Vagina (tissue), 2 donors: ENCODE results near the gene ARAP1. TPM values are rescaled to one million over a fixed set of nuclear protein-coding genes. Genes with fewer than 3 reads are reported as not detected.
A peak's percentile ranks its signal among the peaks of the same experiment; 100 is the strongest.

Source experiments
- DNase-seq, 2 donors: peaks; one replicate each; pipeline ENCODE4 v3.0.0-alpha.2; 2017; ENCODE audit errors: extremely low spot score in 2 of 2
- H3K27ac ChIP-seq: fragments of 200-600 bp; sonication (generic); one replicate; pipeline ENCODE4 v1.5.1; 2019
- H3K27me3 ChIP-seq: fragments of 200-600 bp; sonication (generic); one replicate; pipeline ENCODE4 v1.5.1; 2019
- H3K36me3 ChIP-seq, 2 donors: fragments of 200-600 bp; sonication (generic); one replicate each; pipeline ENCODE4 v1.5.1; 2017 to 2019
- H3K4me1 ChIP-seq: fragments of 200-600 bp; sonication (generic); one replicate; pipeline ENCODE4 v1.5.1; 2019
- H3K4me3 ChIP-seq, 2 donors: fragments of 200-600 bp; sonication (generic); 1 replicate in 1 of 2; 2 replicates in 1 of 2; pipeline ENCODE4 v1.5.1; 2016 to 2019
- H3K9me3 ChIP-seq: fragments of 200-600 bp; sonication (generic); one replicate; pipeline ENCODE4 v1.5.1; 2019
- CTCF ChIP-seq, 3 experiments: fragments of 450-650 bp in 2 of 3; fragments of 200-600 bp in 1 of 3; sonication (generic) in 1 of 3; IDR thresholded peaks; one replicate each; pipeline ENCODE4 v1.5.1; 2017 to 2019; ENCODE audit warnings: antibody characterized with exemption in 3 of 3, mild to moderate bottlenecking in 2 of 3, moderate library complexity in 2 of 3
- POLR2A ChIP-seq, 2 donors: fragments of 450-650 bp; IDR thresholded peaks; one replicate each; pipeline ENCODE4 v1.6.1; 2017; ENCODE audit warnings: antibody characterized with exemption in 2 of 2, mild to moderate bottlenecking in 2 of 2, moderate library complexity in 2 of 2
- POLR2AphosphoS5 ChIP-seq, 2 donors: sonication (generic); formaldehyde crosslinking; IDR thresholded peaks; one replicate each; pipeline ENCODE4 v1.9.0; 2017; ENCODE audit warnings: antibody characterized with exemption in 2 of 2, mild to moderate bottlenecking in 2 of 2, low read depth in 1 of 2; ENCODE audit not compliant: insufficient read depth in 1 of 2
- intact Hi-C: fragments of 100-400 bp; cut with DNase I; formaldehyde crosslinking; loops from one replicate; pipeline ENCODE4 v1.15.1; 2023
- total RNA-seq: library from RNA; depleted of rRNA; stranded (reverse); fragments of >200 nt; gene quantifications from one replicate; pipeline ENCODE4 v1.2.3, GENCODE V29; 2016

Gene ARAP1
- total RNA-seq, 1 donor from 2014 or later, result 59.2 TPM

GRCh38 chr11:72696866-72697700 is 55.1 kb downstream of the ARAP1 start:
- DNase-seq, result no peak
- H3K36me3 ChIP-seq, result peaks cover 4 to 90% of the 10 kb centered on the region in 2 donors
- H3K4me1 ChIP-seq, result peaks cover 12% of the 10 kb centered on the region
- intact Hi-C loops, result no loop called here
- H3K9me3 ChIP-seq, result no peaks in the 10 kb centered on the region
- TF ChIP-seq POLR2A (IDR thresholded peaks at IDR 0.05) (no peak), POLR2AphosphoS5 (IDR thresholded peaks at IDR 0.05; ENCODE audit: insufficient read depth in 1 of 2, low read depth in 1 of 2) (no peak), CTCF (IDR thresholded peaks at IDR 0.05) (no peak)
- no peaks in the 10 kb centered on the region for H3K27me3 ChIP-seq
- peak overlapping the region; percentile 33 for H3K27ac ChIP-seq
- no peak overlapping the region for H3K4me3 ChIP-seq

- no peak for TF ChIP-seq POLR2AphosphoS5 (IDR thresholded peaks at IDR 0.05; ENCODE audit: insufficient read depth in 1 of 2, low read depth in 1 of 2)
- TF ChIP-seq CTCF (IDR thresholded peaks at IDR 0.05), result no peak
- TF ChIP-seq POLR2A (IDR thresholded peaks at IDR 0.05), result no peak
- Histone ChIP-seq H3K36me3 (peaks cover 4 to 89% of the 10 kb centered on the region in 2 donors), H3K9me3 (no peaks in the 10 kb centered on the region), H3K4me1 (peaks cover 4% of the 10 kb centered on the region), H3K4me3 (no peak overlapping the region), H3K27me3 (no peaks in the 10 kb centered on the region), H3K27ac (no peak overlapping the region)
- no peak for DNase-seq
- intact Hi-C loops, result no loop called here
Observed at GRCh38 chr11:72695354-72695753, 56.9 kb downstream of the ARAP1 start.

GRCh38 chr11:72693271-72693968 is 58.8 kb downstream of the ARAP1 start:
- no peak overlapping the region for H3K4me3 ChIP-seq
- H3K27me3 ChIP-seq, result no peaks in the 10 kb centered on the region
- H3K9me3 ChIP-seq, result no peaks in the 10 kb centered on the region
- no peaks in the 10 kb centered on the region for H3K4me1 ChIP-seq
- no peak for DNase-seq
- TF ChIP-seq CTCF (IDR thresholded peaks at IDR 0.05) (no peak), POLR2A (IDR thresholded peaks at IDR 0.05) (no peak)
- H3K27ac ChIP-seq, result no peak overlapping the region
- intact Hi-C loops, result no loop called here
- H3K36me3 ChIP-seq, result peaks cover 4 to 79% of the 10 kb centered on the region in 2 donors

- peaks cover under 1% of the 10 kb centered on the region for H3K4me1 ChIP-seq
- intact Hi-C loops, result no loop called here
- H3K4me3 ChIP-seq, result no peak overlapping the region
- no peak for DNase-seq
- H3K9me3 ChIP-seq, result no peaks in the 10 kb centered on the region
- H3K27ac ChIP-seq, result no peak overlapping the region
- no peaks in the 10 kb centered on the region for H3K27me3 ChIP-seq
- TF ChIP-seq POLR2AphosphoS5 (IDR thresholded peaks at IDR 0.05; ENCODE audit: insufficient read depth in 1 of 2, low read depth in 1 of 2), result no peak
- TF ChIP-seq POLR2A (IDR thresholded peaks at IDR 0.05), result no peak
- no peak for TF ChIP-seq CTCF (IDR thresholded peaks at IDR 0.05)
- peaks cover 4 to 76% of the 10 kb centered on the region in 2 donors for H3K36me3 ChIP-seq
Observed at GRCh38 chr11:72692498-72693237, 59.5 kb downstream of the ARAP1 start.
